HepG2 (cell line): ENCODE results near the gene FBXL20. TPM values are rescaled to one million over a fixed set of nuclear protein-coding genes. Genes with fewer than 3 reads are reported as not detected.
A peak's percentile ranks its signal among the peaks of the same experiment; 100 is the strongest.

Experiments
- ATAC-seq: fragments of 200-7000 bp; cut with Tn5 transposase; 3 replicates; pipeline ENCODE4 v1.9.1; 2020; ENCODE audit warnings: mild to moderate bottlenecking, moderate library complexity
- BruUV-seq: library from RNA; stranded (reverse); fragments of 400-500 nt; replicated peaks from 2 replicates; lab custom pipeline; 2021; lab: Mats Ljungman, UMichigan
- CTCF ChIA-PET: fragments of 300-600 bp; formaldehyde crosslinking; extraction: SDS; loops from one replicate; lab custom pipeline; 2021; ENCODE audit warnings: low total read pairs, inconsistent platforms, low intra/inter-chr PET ratio; lab: Yijun Ruan, JAX
- POLR2A ChIA-PET: fragments of 350-600 bp; sonication (Branson Sonifier 250); formaldehyde crosslinking; loops from one replicate; lab custom pipeline; 2020; ENCODE audit warnings: antibody characterized with exemption, inconsistent platforms; lab: Yijun Ruan, JAX
- DNase-seq: peaks from one replicate; pipeline ENCODE4 v3.0.0-alpha.2; 2015; ENCODE audit warnings: low spot score
- FAIRE-seq: peaks from 3 replicates; lab custom pipeline; 2011; peaks lifted over from hg19 to GRCh38; lab: Jason Lieb, UNC
- H2AFZ ChIP-seq: one replicate; pipeline ENCODE4 v1.6.1; 2011; ENCODE audit warnings: low read length, inconsistent platforms
- H3K27ac ChIP-seq: fragments of 300-600 bp; 3 replicates; pipeline ENCODE4 v1.8.0; 2011; ENCODE audit warnings: mixed run types, mild to moderate bottlenecking, mixed read lengths, low read length, inconsistent platforms; ENCODE audit not compliant: insufficient read depth; ENCODE audit errors: extremely low read length
- H3K27me3 ChIP-seq, 2 experiments: fragments of 200-600 bp in 1 of 2; 2 replicates in 1 of 2; 3 replicates in 1 of 2; pipeline versions ENCODE4 v1.6.0 to v1.8.0; 2011; ENCODE audit warnings: low read length in 2 of 2, mild to moderate bottlenecking in 2 of 2, moderate library complexity in 2 of 2, inconsistent platforms in 1 of 2; ENCODE audit not compliant: insufficient read depth in 2 of 2, control insufficient read depth in 1 of 2
- H3K36me3 ChIP-seq, 2 experiments: fragments of 200-600 bp in 1 of 2; replicated peaks in 1 of 2; 2 replicates in 1 of 2; 3 replicates in 1 of 2; pipeline versions ENCODE4 v1.5.1 to v1.8.0; 2011; ENCODE audit warnings: low read length in 2 of 2, inconsistent platforms in 1 of 2; ENCODE audit not compliant: insufficient read depth in 2 of 2, control insufficient read depth in 1 of 2
- H3K4me1 ChIP-seq: 2 replicates; pipeline ENCODE4 v1.5.1; 2012; ENCODE audit warnings: low read length, inconsistent platforms; ENCODE audit not compliant: insufficient read depth
- H3K4me2 ChIP-seq: 2 replicates; pipeline ENCODE4 v1.6.0; 2011; ENCODE audit warnings: low read depth, low read length, inconsistent platforms
- H3K4me3 ChIP-seq, 3 experiments: fragments of 200-600 bp in 1 of 3; sonication (generic), shearing (Covaris generic) in 1 of 3; replicated peaks in 1 of 3; 2 replicates each; pipeline ENCODE4 v1.5.1; 2011 to 2016; ENCODE audit warnings: low read length in 3 of 3, inconsistent platforms in 2 of 3, low read depth in 2 of 3, mild to moderate bottlenecking in 2 of 3, control low read depth in 1 of 3, mixed read lengths in 1 of 3; ENCODE audit not compliant: insufficient read depth in 1 of 3
- H3K79me2 ChIP-seq: one replicate; pipeline ENCODE4 v1.6.1; 2011; ENCODE audit warnings: low read length, inconsistent platforms; ENCODE audit not compliant: insufficient read depth
- H3K9ac ChIP-seq: 2 replicates; pipeline ENCODE4 v1.6.0; 2011; ENCODE audit warnings: mild to moderate bottlenecking, low read depth, low read length, inconsistent platforms; ENCODE audit not compliant: insufficient read depth
- H3K9me3 ChIP-seq: 2 replicates; pipeline ENCODE4 v1.5.1; 2012; ENCODE audit warnings: mild to moderate bottlenecking, low read length
- H4K20me1 ChIP-seq: 2 replicates; pipeline ENCODE4 v1.6.0; 2011; ENCODE audit warnings: inconsistent platforms, mild to moderate bottlenecking, low read length, moderate library complexity; ENCODE audit not compliant: insufficient read depth
- HNRNPK ChIP-seq: fragments of 200-400 bp; formaldehyde crosslinking; IDR thresholded peaks from 2 replicates; pipeline ENCODE4 v1.6.1; 2018; ENCODE audit warnings: low read length, low read depth, moderate library complexity, mild to moderate bottlenecking; ENCODE audit not compliant: poor library complexity, severe bottlenecking
- HOXA3 ChIP-seq: sonication (generic); formaldehyde crosslinking; IDR thresholded peaks from 2 replicates; pipeline ENCODE4 v1.5.0; 2020; ENCODE audit warnings: missing genetic modification reagents
- KDM1A ChIP-seq: IDR thresholded peaks from 2 replicates; pipeline ENCODE4 v1.6.1; 2016; ENCODE audit warnings: missing compliant biosample characterization
- KDM5A ChIP-seq: fragments of 200-600 bp; sonication (generic); IDR thresholded peaks from 2 replicates; pipeline ENCODE4 v1.7.0; 2018; ENCODE audit warnings: antibody characterized with exemption, mild to moderate bottlenecking, low read length, borderline replicate concordance
- KDM6A ChIP-seq: IDR thresholded peaks from 2 replicates; pipeline ENCODE4 v1.6.1; 2016; ENCODE audit warnings: low read depth
- MIER2 ChIP-seq: IDR thresholded peaks from 2 replicates; pipeline ENCODE4 v1.6.1; 2016; ENCODE audit warnings: missing biosample characterization, missing genetic modification reagents
- MTERF4 ChIP-seq: sonication (generic); formaldehyde crosslinking; IDR thresholded peaks from 2 replicates; pipeline ENCODE4 v1.8.0; 2023; ENCODE audit warnings: mild to moderate bottlenecking, missing genetic modification reagents
- PAWR ChIP-seq: sonication (generic); formaldehyde crosslinking; IDR thresholded peaks from 2 replicates; pipeline ENCODE4 v1.4.0; 2020; ENCODE audit warnings: missing genetic modification reagents, mild to moderate bottlenecking, borderline replicate concordance
- POGZ ChIP-seq: sonication (generic); formaldehyde crosslinking; IDR thresholded peaks from 2 replicates; pipeline ENCODE4 v1.4.0; 2020; ENCODE audit warnings: mild to moderate bottlenecking, missing genetic modification reagents
- RFX5 ChIP-seq: IDR thresholded peaks from 2 replicates; pipeline ENCODE4 v1.6.1; 2011; ENCODE audit warnings: low read depth, low read length, improper control_type of control experiment
- RFXANK ChIP-seq: IDR thresholded peaks from 2 replicates; pipeline ENCODE4 v1.6.1; 2016
- SP4 ChIP-seq: sonication (generic); formaldehyde crosslinking; IDR thresholded peaks from 2 replicates; pipeline ENCODE4 v1.8.1; 2023; ENCODE audit warnings: mild to moderate bottlenecking, missing genetic modification reagents
- THAP8 ChIP-seq: sonication (generic); formaldehyde crosslinking; IDR thresholded peaks from 2 replicates; pipeline ENCODE4 v1.5.1; 2020; ENCODE audit warnings: missing genetic modification reagents, mild to moderate bottlenecking, borderline replicate concordance
- XBP1 ChIP-seq: sonication (generic); formaldehyde crosslinking; IDR thresholded peaks from 2 replicates; pipeline ENCODE4 v1.5.0; 2020; ENCODE audit warnings: missing genetic modification reagents
- ZKSCAN8 ChIP-seq: IDR thresholded peaks from 2 replicates; pipeline ENCODE4 v1.6.1; 2016; ENCODE audit warnings: borderline replicate concordance, missing genetic modification reagents, missing compliant biosample characterization
- ZNF34 ChIP-seq: sonication (generic); formaldehyde crosslinking; IDR thresholded peaks from 2 replicates; pipeline ENCODE4 v1.4.0; 2020; ENCODE audit warnings: mild to moderate bottlenecking, missing genetic modification reagents, borderline replicate concordance
- ZNF530 ChIP-seq: sonication (generic); formaldehyde crosslinking; IDR thresholded peaks from 2 replicates; pipeline ENCODE4 v1.5.0; 2020; ENCODE audit warnings: low read depth, mild to moderate bottlenecking, missing genetic modification reagents
- ZNF644 ChIP-seq: IDR thresholded peaks from 2 replicates; pipeline ENCODE4 v1.6.1; 2016; ENCODE audit warnings: low read depth
- ZNF709 ChIP-seq: sonication (generic); formaldehyde crosslinking; IDR thresholded peaks from 2 replicates; pipeline ENCODE4 v1.5.0; 2020; ENCODE audit warnings: mild to moderate bottlenecking, missing genetic modification reagents
- ZNF792 ChIP-seq: IDR thresholded peaks from 2 replicates; pipeline ENCODE4 v1.6.1; 2016
- ZNF816 ChIP-seq: sonication (generic); formaldehyde crosslinking; IDR thresholded peaks from 2 replicates; pipeline ENCODE4 v1.8.0; 2022; ENCODE audit warnings: missing genetic modification reagents, mild to moderate bottlenecking, borderline replicate concordance
- WGBS: methylation state at CpG from one replicate; pipeline ENCODE4 v1.1.6; 2017; ENCODE audit warnings: low lambda C conversion rate; 5-methylcytosine and 5-hydroxymethylcytosine counted together
- in situ Hi-C: cut with HindIII; loops from 2 replicates; pipeline ENCODE4 v1.10.0; 2017; ENCODE audit warnings: low pct_unique_long_range_greater_than_20kb; ENCODE audit not compliant: extremely low pct_ligation_motif_present
- intact Hi-C: fragments of 100-400 bp; cut with micrococcal nuclease; formaldehyde crosslinking; loops from one replicate; pipeline ENCODE4 v1.10.0; 2022; ENCODE audit not compliant: unreplicated experiment
- polyA plus RNA-seq, 8 experiments: library from polyadenylated mRNA; depleted of rRNA in 3 of 8; stranded (reverse) in 7 of 8; unstranded in 1 of 8; fragments of >200 nt; fragmentation: Illumina TruSeq in 4 of 8; extraction: Trizol in 4 of 8; gene quantifications; 2 replicates each; pipeline versions ENCODE4 v1.2.1 to v1.2.3, GENCODE V29; 2011 to 2016; ENCODE audit warnings: low read depth in 4 of 8, missing spikeins in 1 of 8, mixed read lengths in 1 of 8; ENCODE audit not compliant: insufficient read depth in 1 of 8
- total RNA-seq, 5 experiments: library from RNA; depleted of rRNA; stranded (reverse); fragments of >200 nt; fragmentation: Illumina TruSeq; extraction: Trizol; gene quantifications; 2 replicates each; pipeline ENCODE4 v1.2.3, GENCODE V29; 2016; ENCODE audit warnings: low read depth in 1 of 5
- TF ChIP-seq, protein P1 (sequence below): sonication (generic); formaldehyde crosslinking; IDR thresholded peaks from 2 replicates; pipeline ENCODE4 v1.8.0; 2022; ENCODE audit warnings: mild to moderate bottlenecking, missing genetic modification reagents
- TF ChIP-seq, protein P2 (sequence below): sonication (generic); formaldehyde crosslinking; IDR thresholded peaks from 2 replicates; pipeline ENCODE4 v1.4.0; 2020; ENCODE audit warnings: mild to moderate bottlenecking, missing genetic modification reagents

FBXL20 gene
- total and polyA plus RNA-seq, 2 of the 13 experiments (the other 11 are each of a cell fraction or from before 2014, with no cell fraction given), result 10.2 to 10.3 TPM

- ChIA-PET CTCF (no interaction called here), POLR2A (interaction anchor here (0.6 to 7.8 kb wide), 16 partner anchors 9 to 841 kb away, joined by 3 to 302 read pairs (median 6); partner anchors contain the start of genes CDK12, FBXL20, LASP1 and PSMD3)
- Histone ChIP-seq H3K4me3 (peak within 1 kb of the TSS; percentile 92 to 98 (median 92)), H4K20me1 (peaks cover 10% of the 10 kb centered on the region; the same call in 1 of the 2 replicates), H3K4me1 (peaks cover 65% of the 10 kb centered on the region), H2AFZ (peak within 1 kb of the TSS; percentile 77), H3K36me3 (peaks cover 1 to 12% of the 10 kb centered on the region in 2 experiments; a peak in 4 of 5 replicates), H3K27me3 (no peaks in the 10 kb centered on the region; a peak in 1 of 5 replicates), H3K9me3 (no peaks in the 10 kb centered on the region), H3K27ac (peak within 1 kb of the TSS; percentile 94), H3K79me2 (peaks cover 43% of the 10 kb centered on the region), H3K9ac (peak within 1 kb of the TSS; percentile 96), H3K4me2 (peak within 1 kb of the TSS; percentile 76)
- FAIRE-seq, result peak; percentile 96
- WGBS, result 1% methylated on average over 36 of the region's 37 CpGs
- intact Hi-C loops (loop anchor here (2.0 kb wide), 1 partner anchor 14 kb away; no protein-coding TSS in a partner anchor), in situ Hi-C loops (no loop called here)
- BruUV-seq, result no TSS peak
- DNase-seq, result peak; percentile 99
- ATAC-seq, result peak; percentile 79
- no peak for TF ChIP-seq KDM6A
- no peak for TF ChIP-seq RFXANK
- TF ChIP-seq ZNF792, result peak; percentile 74
- peak; percentile 94 for TF ChIP-seq HOXA3 (CRISPR knock-in tag)
- TF ChIP-seq RFX5, result no peak
- no peak; the same call in 1 of the 2 replicates for TF ChIP-seq MTERF4
- TF ChIP-seq KDM1A (CRISPR knock-in tag), result no peak
- no peak for TF ChIP-seq PAWR (CRISPR knock-in tag)
- TF ChIP-seq POGZ, result peak; percentile 88
- TF ChIP-seq MIER2, result no peak
- TF ChIP-seq, protein P1, sequence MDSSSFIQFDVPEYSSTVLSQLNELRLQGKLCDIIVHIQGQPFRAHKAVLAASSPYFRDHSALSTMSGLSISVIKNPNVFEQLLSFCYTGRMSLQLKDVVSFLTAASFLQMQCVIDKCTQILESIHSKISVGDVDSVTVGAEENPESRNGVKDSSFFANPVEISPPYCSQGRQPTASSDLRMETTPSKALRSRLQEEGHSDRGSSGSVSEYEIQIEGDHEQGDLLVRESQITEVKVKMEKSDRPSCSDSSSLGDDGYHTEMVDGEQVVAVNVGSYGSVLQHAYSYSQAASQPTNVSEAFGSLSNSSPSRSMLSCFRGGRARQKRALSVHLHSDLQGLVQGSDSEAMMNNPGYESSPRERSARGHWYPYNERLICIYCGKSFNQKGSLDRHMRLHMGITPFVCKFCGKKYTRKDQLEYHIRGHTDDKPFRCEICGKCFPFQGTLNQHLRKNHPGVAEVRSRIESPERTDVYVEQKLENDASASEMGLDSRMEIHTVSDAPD (CRISPR knock-in tag), result no peak
- TF ChIP-seq, protein P2, sequence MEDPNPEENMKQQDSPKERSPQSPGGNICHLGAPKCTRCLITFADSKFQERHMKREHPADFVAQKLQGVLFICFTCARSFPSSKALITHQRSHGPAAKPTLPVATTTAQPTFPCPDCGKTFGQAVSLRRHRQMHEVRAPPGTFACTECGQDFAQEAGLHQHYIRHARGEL (CRISPR knock-in tag), result no peak
- no peak for TF ChIP-seq XBP1
- TF ChIP-seq ZNF644, result no peak
- no peak for TF ChIP-seq HNRNPK
- TF ChIP-seq ZKSCAN8 (CRISPR knock-in tag), result peak; percentile 40; the same call in 1 of the 2 replicates
- TF ChIP-seq KDM5A, result peak; percentile 98
- peak; percentile 69; the same call in 1 of the 2 replicates for TF ChIP-seq SP4 (CRISPR knock-in tag)
- no peak for TF ChIP-seq ZNF530 (CRISPR knock-in tag)
- TF ChIP-seq ZNF816 (CRISPR knock-in tag), result no peak; the same call in 1 of the 2 replicates
- peak; percentile 69; the same call in 1 of the 2 replicates for TF ChIP-seq ZNF709 (CRISPR knock-in tag)
- TF ChIP-seq THAP8 (CRISPR knock-in tag), result no peak
- TF ChIP-seq ZNF34 (CRISPR knock-in tag), result no peak
These were observed 49.6 kb upstream of the FBXL20 start, which contains the start of gene MED1 for GRCh38 chr17:39450847-39451581. MED1 (minus strand) TSS chr17:39451263; CDS start chr17:39451062, 201 bp downstream.
